ENCODE measurements around the gene AGO4.
"Not testable (repeated sequence)": the region's sequence is repeated elsewhere in the genome, so short reads cannot be mapped to it uniquely, and the experiment has no call there.

Gene AGO4

GRCh38 chr1:35809114-35810095 is 1.6 kb downstream of the AGO4 start:
- no peak for DNase-seq (ENCODE audit: low read depth, low spot score)
- peak overlapping the region; percentile 74 for H3K4me3 ChIP-seq (ENCODE audit: low read length)

- no peak overlapping the region for H3K4me3 ChIP-seq (ENCODE audit: low read length)
- no peak for DNase-seq (ENCODE audit: low read depth, low spot score)
These were observed 2.5 kb downstream of the AGO4 start for GRCh38 chr1:35810096-35810881.

- not testable (repeated sequence) for H3K4me3 ChIP-seq (ENCODE audit: low read length); DNase-seq (ENCODE audit: low read depth, low spot score)
These were observed 4.9 kb downstream of the AGO4 start for GRCh38 chr1:35812754-35813153.

GRCh38 chr1:35825255-35825654 is 17.4 kb downstream of the AGO4 start:
- DNase-seq (ENCODE audit: low read depth, low spot score) = no peak

GRCh38 chr1:35832276-35832905 is 24.6 kb downstream of the AGO4 start:
- H3K4me3 ChIP-seq (ENCODE audit: low read length) = no peak overlapping the region
- DNase-seq (ENCODE audit: low read depth, low spot score) = no peak

More at GRCh38 chr1:35825255-35825654, 17.4 kb downstream of the AGO4 start:
- no peak overlapping the region for H3K4me3 ChIP-seq (ENCODE audit: low read length)

- no peak overlapping the region for H3K4me3 ChIP-seq (ENCODE audit: low read length)
- DNase-seq (ENCODE audit: low read depth, low spot score) = no peak
These were observed 25.6 kb downstream of the AGO4 start for GRCh38 chr1:35833395-35833794.

GRCh38 chr1:35834218-35834617 is 26.4 kb downstream of the AGO4 start:
- no peak overlapping the region for H3K4me3 ChIP-seq (ENCODE audit: low read length)
- no peak for DNase-seq (ENCODE audit: low read depth, low spot score)

GRCh38 chr1:35835398-35835797 is 27.6 kb downstream of the AGO4 start:
- no peak for DNase-seq (ENCODE audit: low read depth, low spot score)
- no peak overlapping the region for H3K4me3 ChIP-seq (ENCODE audit: low read length)

- H3K4me3 ChIP-seq (ENCODE audit: low read length) = no peak overlapping the region
- no peak for DNase-seq (ENCODE audit: low read depth, low spot score)
These were observed 28.9 kb downstream of the AGO4 start for GRCh38 chr1:35836734-35837133.

- H3K4me3 ChIP-seq (ENCODE audit: low read length) = no peak overlapping the region
- DNase-seq (ENCODE audit: low read depth, low spot score) = no peak
These were observed 31.0 kb downstream of the AGO4 start for GRCh38 chr1:35838693-35839245.

GRCh38 chr1:35844826-35845225 is 37.0 kb downstream of the AGO4 start:
- DNase-seq (ENCODE audit: low read depth, low spot score) = no peak
- no peak overlapping the region for H3K4me3 ChIP-seq (ENCODE audit: low read length)

- H3K4me3 ChIP-seq (ENCODE audit: low read length) = no peak overlapping the region
- DNase-seq (ENCODE audit: low read depth, low spot score) = no peak
These were observed 38.0 kb downstream of the AGO4 start for GRCh38 chr1:35845766-35846165.

- H3K4me3 ChIP-seq (ENCODE audit: low read length) = no peak overlapping the region
- no peak for DNase-seq (ENCODE audit: low read depth, low spot score)
These were observed 40.2 kb downstream of the AGO4 start for GRCh38 chr1:35847935-35848565.

GRCh38 chr1:35850051-35850450 is 42.2 kb downstream of the AGO4 start:
- DNase-seq (ENCODE audit: low read depth, low spot score) = no peak

GRCh38 chr1:35850716-35851115 is 42.9 kb downstream of the AGO4 start:
- H3K4me3 ChIP-seq (ENCODE audit: low read length) = no peak overlapping the region
- DNase-seq (ENCODE audit: low read depth, low spot score) = no peak

More at GRCh38 chr1:35850051-35850450, 42.2 kb downstream of the AGO4 start:
- no peak overlapping the region for H3K4me3 ChIP-seq (ENCODE audit: low read length)

- no peak for DNase-seq (ENCODE audit: low read depth, low spot score)
- H3K4me3 ChIP-seq (ENCODE audit: low read length) = no peak overlapping the region
These were observed 43.5 kb downstream of the AGO4 start for GRCh38 chr1:35851132-35851869.

- no peak overlapping the region for H3K4me3 ChIP-seq (ENCODE audit: low read length)
- no peak for DNase-seq (ENCODE audit: low read depth, low spot score)
These were observed 44.4 kb downstream of the AGO4 start for GRCh38 chr1:35852241-35852640.

- H3K4me3 ChIP-seq (ENCODE audit: low read length) = no peak overlapping the region
- DNase-seq (ENCODE audit: low read depth, low spot score) = no peak
These were observed 47.3 kb downstream of the AGO4 start for GRCh38 chr1:35854989-35855700.
